HG03103 (cell line): ENCODE measurements around the gene SLC20A1.

Experiments used
- ATAC-seq: cut with Tn5 transposase; IDR thresholded peaks from one replicate; pipeline ENCODE4 v1.9.1; 2021; ENCODE audit warnings: low read depth; ENCODE audit not compliant: unreplicated experiment

Gene SLC20A1

GRCh38 chr2:112679484-112679883, 33.7 kb downstream of the SLC20A1 start:
- no peak for ATAC-seq

- ATAC-seq, result no peak
Measured at GRCh38 chr2:112680666-112681101, 34.9 kb downstream of the SLC20A1 start.

- no peak for ATAC-seq
Measured at GRCh38 chr2:112682101-112682500, 36.4 kb downstream of the SLC20A1 start.

- ATAC-seq, result no peak
Measured at GRCh38 chr2:112683550-112684414, 38.0 kb downstream of the SLC20A1 start.

GRCh38 chr2:112684415-112684775, 38.7 kb downstream of the SLC20A1 start:
- ATAC-seq, result no peak

- ATAC-seq, result no peak
Measured at GRCh38 chr2:112685271-112685884, 39.6 kb downstream of the SLC20A1 start.

- no peak for ATAC-seq
Measured at GRCh38 chr2:112686348-112687217, 40.8 kb downstream of the SLC20A1 start.

GRCh38 chr2:112687522-112687921, 41.8 kb downstream of the SLC20A1 start:
- ATAC-seq, result no peak

- no peak for ATAC-seq
Measured at GRCh38 chr2:112688086-112688880, 42.5 kb downstream of the SLC20A1 start.

GRCh38 chr2:112690853-112691401, 45.2 kb downstream of the SLC20A1 start:
- ATAC-seq, result peak; percentile 54

- no peak for ATAC-seq
Measured at GRCh38 chr2:112691881-112692281, 46.1 kb downstream of the SLC20A1 start.

GRCh38 chr2:112692495-112692911, 46.8 kb downstream of the SLC20A1 start:
- peak; percentile 79 for ATAC-seq

- ATAC-seq, result no peak
Measured at GRCh38 chr2:112692918-112693317, 47.2 kb downstream of the SLC20A1 start.

GRCh38 chr2:112693596-112693995, 47.9 kb downstream of the SLC20A1 start:
- ATAC-seq, result no peak

- ATAC-seq, result no peak
Measured at GRCh38 chr2:112694182-112694581, 48.4 kb downstream of the SLC20A1 start.

- no peak for ATAC-seq
Measured at GRCh38 chr2:112698834-112699515, 53.2 kb downstream of the SLC20A1 start.

- ATAC-seq, result no peak
Measured at GRCh38 chr2:112699984-112700667, 54.4 kb downstream of the SLC20A1 start.

- no peak for ATAC-seq
Measured at GRCh38 chr2:112701052-112701451, 55.3 kb downstream of the SLC20A1 start.

GRCh38 chr2:112703684-112704083, 57.9 kb downstream of the SLC20A1 start:
- no peak for ATAC-seq
